ENCODE results near the gene MALSU1. TPM values are rescaled to one million over a fixed set of nuclear protein-coding genes. Genes with fewer than 3 reads are reported as not detected.

MALSU1 gene
- polyA plus RNA-seq, 1 of the 3 experiments (the other 2 are of a cell fraction), result 102 TPM

- TF ChIP-seq, protein P1, sequence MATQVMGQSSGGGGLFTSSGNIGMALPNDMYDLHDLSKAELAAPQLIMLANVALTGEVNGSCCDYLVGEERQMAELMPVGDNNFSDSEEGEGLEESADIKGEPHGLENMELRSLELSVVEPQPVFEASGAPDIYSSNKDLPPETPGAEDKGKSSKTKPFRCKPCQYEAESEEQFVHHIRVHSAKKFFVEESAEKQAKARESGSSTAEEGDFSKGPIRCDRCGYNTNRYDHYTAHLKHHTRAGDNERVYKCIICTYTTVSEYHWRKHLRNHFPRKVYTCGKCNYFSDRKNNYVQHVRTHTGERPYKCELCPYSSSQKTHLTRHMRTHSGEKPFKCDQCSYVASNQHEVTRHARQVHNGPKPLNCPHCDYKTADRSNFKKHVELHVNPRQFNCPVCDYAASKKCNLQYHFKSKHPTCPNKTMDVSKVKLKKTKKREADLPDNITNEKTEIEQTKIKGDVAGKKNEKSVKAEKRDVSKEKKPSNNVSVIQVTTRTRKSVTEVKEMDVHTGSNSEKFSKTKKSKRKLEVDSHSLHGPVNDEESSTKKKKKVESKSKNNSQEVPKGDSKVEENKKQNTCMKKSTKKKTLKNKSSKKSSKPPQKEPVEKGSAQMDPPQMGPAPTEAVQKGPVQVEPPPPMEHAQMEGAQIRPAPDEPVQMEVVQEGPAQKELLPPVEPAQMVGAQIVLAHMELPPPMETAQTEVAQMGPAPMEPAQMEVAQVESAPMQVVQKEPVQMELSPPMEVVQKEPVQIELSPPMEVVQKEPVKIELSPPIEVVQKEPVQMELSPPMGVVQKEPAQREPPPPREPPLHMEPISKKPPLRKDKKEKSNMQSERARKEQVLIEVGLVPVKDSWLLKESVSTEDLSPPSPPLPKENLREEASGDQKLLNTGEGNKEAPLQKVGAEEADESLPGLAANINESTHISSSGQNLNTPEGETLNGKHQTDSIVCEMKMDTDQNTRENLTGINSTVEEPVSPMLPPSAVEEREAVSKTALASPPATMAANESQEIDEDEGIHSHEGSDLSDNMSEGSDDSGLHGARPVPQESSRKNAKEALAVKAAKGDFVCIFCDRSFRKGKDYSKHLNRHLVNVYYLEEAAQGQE (IDR thresholded peaks at IDR 0.05; ENCODE audit: low read depth, low read length), result no peak
Measured at GRCh38 chr7:23357190-23358093, 58.3 kb downstream of the MALSU1 start (continued).

DNA sequence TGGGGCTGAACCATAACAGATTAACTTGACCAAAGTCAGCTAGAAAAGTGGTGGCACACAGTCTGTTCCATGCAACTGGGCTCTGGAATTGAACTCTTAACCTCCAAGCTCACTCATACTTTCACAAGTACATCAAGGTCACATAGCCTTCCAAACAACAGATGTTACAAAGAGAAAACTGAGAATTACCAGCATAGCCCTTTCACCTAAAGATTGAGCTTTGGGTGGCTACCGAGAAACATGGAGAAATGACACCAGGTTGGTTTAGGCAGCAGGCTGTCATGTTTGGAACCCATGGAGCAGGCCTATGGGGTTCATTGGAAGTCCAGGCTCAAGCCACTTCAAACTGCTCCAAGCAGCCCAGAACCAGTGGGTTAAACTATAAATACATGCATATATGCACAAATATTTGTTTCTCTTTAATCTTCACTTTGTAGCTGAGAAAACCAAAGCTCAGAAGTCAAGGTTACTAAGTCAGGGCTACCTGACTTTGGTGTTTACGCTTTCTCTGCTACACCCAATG, 59.1 kb downstream of the MALSU1 start:
- no peak for DNase-seq
- Histone ChIP-seq H2AFZ (ENCODE audit: low read depth) (no peak overlapping the region), H3K9ac (no peak overlapping the region), H3K36me3 (replicated peaks in 1 of 2; ENCODE audit: control insufficient read depth in 1 of 2, insufficient read depth in 2 of 2, low read length in 1 of 2) (peaks cover 17 to 30% of the 10 kb centered on the region in 2 experiments), H3K79me2 (ENCODE audit: insufficient read depth) (peaks cover 73% of the 10 kb centered on the region), H3F3A (replicated peaks; ENCODE audit: insufficient read depth) (peaks cover 31% of the 10 kb centered on the region), H3K4me1 (ENCODE audit: control insufficient read depth in 1 of 2, insufficient read depth in 2 of 2, low read depth in 1 of 2, low read length in 1 of 2) (peaks cover 0 to 11% of the 10 kb centered on the region in 2 experiments; a peak in 1 of 4 replicates), H3K4me2 (peak overlapping the region; percentile 56; the same call in 1 of the 2 replicates), H4K20me1 (ENCODE audit: insufficient read depth) (peaks cover 10% of the 10 kb centered on the region; the same call in 1 of the 2 replicates), H3K4me3 (ENCODE audit: low read depth in 2 of 2, low read length in 1 of 2) (no peak overlapping the region), H3K27ac (ENCODE audit: low read depth in 2 of 2, low read length in 1 of 2) (peak overlapping the region in 1 of 2 experiments; percentile 58; a peak in 1 of 4 replicates), H3K27me3 (ENCODE audit: insufficient read depth) (no peaks in the 10 kb centered on the region), H3K9me3 (no peaks in the 10 kb centered on the region), H3K9me2 (no peaks in the 10 kb centered on the region)
- ChIA-PET POLR2A (interaction anchor here (1.3 kb wide), 1 partner anchor 173 kb away, joined by 3 read pairs; no protein-coding TSS in a partner anchor), CTCF (interaction anchor here (0.6 to 2.6 kb wide), 27 partner anchors 8 to 1616 kb away, joined by 3 to 12 read pairs (median 3); no protein-coding TSS in a partner anchor)
- TF ChIP-seq TEAD4 (IDR thresholded peaks at IDR 0.05; ENCODE audit: borderline replicate concordance, insufficient read depth), result no peak
- 99% methylated on average over 2 of the region's 2 CpGs for WGBS (ENCODE audit: low lambda C conversion rate)

Other genes starting within 250 kb of the MALSU1 start
- gene KLHL7, start 193.6 kb upstream of the MALSU1 start, polyA plus RNA-seq (2012; rRNA removed), result 30.8 and 31.6 TPM in 2 replicates
- gene NUP42, start 117.3 kb upstream of the MALSU1 start, polyA plus RNA-seq (2012; rRNA removed), result 22.7 and 38.1 TPM in 2 replicates
- 13.8 and 24.9 TPM in 2 replicates for gene GPNMB, start 52.6 kb upstream of the MALSU1 start, polyA plus RNA-seq (2012; rRNA removed)
- 34.4 and 46.5 TPM in 2 replicates for gene IGF2BP3, start 171.2 kb downstream of the MALSU1 start, polyA plus RNA-seq (2012; rRNA removed)
- 62.1 and 84.6 TPM in 2 replicates for gene TRA2A, start 232.6 kb downstream of the MALSU1 start, polyA plus RNA-seq (2012; rRNA removed)